ENCODE results near the gene SLC2A10.

GRCh38 chr20:46723039-46723438, 13.6 kb downstream of the SLC2A10 start:
- TF ChIP-seq GATA2 (IDR thresholded peaks at IDR 0.05; ENCODE audit: low read depth, low read length), result no peak
- no peak for TF ChIP-seq GATA3 (IDR thresholded peaks at IDR 0.05; ENCODE audit: low read depth, low read length)

Measured in SH-SY5Y (cell line).